Activated naive CD8-positive, alpha-beta T cell treated with anti-CD3 and anti-CD28 coated beads, Interleukin-2, amount 50 U/mL, for 16 hours (primary cell): Measurements from ENCODE around the gene TIAM2.
"Not testable (repeated sequence)": the region's sequence is repeated elsewhere in the genome, so short reads cannot be mapped to it uniquely, and the experiment has no call there.

Experiments
- DNase-seq: peaks from one replicate; pipeline ENCODE4 v3.0.0-alpha.2; 2020; ENCODE audit warnings: low read depth, low spot score

Gene TIAM2

GRCh38 chr6:155158030-155158843, 163.1 kb downstream of the TIAM2 start:
- no peak for DNase-seq

GRCh38 chr6:155162682-155163081, 167.6 kb downstream of the TIAM2 start:
- no peak for DNase-seq

DNA sequence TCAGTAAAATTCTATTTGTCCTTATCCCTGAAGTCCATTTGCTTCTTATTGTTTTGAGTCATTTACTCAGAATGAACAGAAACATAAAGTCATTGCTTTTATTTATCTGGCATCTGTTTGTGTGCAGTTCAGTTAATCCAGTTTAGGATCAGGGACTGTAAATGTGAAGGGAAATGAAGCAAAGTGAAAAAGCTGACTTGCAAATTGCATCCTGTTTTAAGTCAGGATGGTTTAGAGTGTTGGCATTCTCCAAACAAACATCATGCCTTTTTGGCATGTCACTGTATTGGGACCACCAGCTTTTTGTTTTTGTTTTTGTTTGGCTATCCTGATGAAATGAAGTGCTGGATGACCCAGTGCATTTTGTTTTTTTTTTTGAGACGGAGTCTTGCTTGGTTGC, 168.5 kb downstream of the TIAM2 start:
- DNase-seq, result no peak

DNA sequence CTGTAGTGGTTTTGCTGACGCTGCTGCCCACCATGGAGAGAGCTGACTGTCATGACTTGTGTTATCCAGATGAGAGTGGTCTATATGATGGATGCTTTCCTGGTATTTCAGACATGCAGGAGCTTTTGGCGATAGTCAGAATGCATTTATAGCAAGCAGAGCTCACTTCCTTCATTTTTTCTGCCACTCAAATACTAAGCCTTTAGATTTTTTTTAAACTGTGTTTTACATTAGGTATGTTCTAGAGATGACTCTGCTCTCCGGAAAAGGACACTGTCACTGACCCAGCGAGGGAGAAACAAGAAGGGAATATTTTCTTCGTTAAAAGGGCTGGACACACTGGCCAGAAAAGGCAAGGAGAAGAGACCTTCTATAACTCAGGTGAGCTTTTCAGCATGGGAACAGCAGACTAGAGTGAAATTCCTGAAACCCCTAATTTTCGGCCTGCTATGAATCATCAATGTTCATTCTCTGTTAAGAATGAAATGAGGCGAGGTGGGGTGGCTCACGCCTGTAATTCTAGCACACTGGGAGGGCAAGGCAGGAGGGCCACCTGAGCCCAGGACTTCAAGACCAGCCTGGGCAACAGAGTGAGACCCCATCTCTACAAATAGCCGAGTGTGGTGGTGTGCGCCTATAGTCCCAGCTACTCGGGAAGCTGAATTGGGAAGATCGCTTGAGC, 170.1 kb downstream of the TIAM2 start:
- DNase-seq, result no peak

GRCh38 chr6:155170519-155170918, 175.4 kb downstream of the TIAM2 start:
- DNase-seq, result no peak

DNA sequence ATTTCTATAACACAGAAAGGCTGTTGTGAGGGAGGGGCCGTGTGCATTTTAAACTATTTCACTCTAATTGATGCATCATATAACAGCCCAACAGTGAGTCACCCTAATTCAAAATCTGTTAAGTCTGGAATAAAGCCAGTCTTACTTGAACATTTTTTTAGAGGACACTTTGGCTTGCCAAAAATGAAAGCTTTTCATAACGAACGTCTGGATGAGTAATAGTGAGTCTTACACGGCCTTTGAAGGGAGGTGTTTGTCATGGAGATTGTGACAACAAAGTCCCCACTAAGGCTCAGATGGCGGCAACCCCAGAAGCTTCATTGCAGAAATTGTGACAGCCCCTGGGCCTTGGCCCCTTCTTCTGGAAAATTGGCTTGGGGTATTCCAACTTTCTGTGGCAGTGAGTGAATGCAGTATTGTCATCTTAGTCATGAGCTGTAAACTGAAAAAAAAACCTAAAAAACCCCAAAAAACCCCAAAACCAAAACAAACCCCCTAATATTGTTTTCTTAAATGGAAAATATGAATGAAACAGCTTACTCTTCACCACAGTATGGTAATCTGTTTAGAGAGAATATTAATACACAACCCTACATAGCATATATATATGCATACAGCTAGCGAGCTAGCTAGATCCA, 176.1 kb downstream of the TIAM2 start:
- peak; percentile 42 for DNase-seq

GRCh38 chr6:155171747-155172449, 176.8 kb downstream of the TIAM2 start:
- no peak for DNase-seq

DNA sequence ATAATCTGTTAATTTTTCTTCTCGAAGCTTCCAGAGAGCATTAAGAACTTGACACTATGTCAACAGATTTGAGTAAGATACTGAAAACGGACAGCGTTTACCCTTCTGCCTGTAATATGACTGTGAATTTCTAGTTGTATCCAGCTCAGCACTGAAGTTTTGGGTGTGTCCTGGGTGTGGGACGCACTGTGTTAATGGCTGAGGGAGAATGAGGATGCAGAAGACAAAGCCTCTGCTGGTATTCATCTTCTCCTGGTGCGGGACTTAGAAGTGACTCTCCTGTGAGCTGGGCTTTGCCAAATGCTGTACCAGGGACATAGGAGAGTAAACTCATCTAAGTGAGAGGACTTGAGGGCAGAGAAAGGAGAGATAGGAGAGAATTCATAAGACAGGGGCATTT, 178.4 kb downstream of the TIAM2 start:
- no peak for DNase-seq

DNA sequence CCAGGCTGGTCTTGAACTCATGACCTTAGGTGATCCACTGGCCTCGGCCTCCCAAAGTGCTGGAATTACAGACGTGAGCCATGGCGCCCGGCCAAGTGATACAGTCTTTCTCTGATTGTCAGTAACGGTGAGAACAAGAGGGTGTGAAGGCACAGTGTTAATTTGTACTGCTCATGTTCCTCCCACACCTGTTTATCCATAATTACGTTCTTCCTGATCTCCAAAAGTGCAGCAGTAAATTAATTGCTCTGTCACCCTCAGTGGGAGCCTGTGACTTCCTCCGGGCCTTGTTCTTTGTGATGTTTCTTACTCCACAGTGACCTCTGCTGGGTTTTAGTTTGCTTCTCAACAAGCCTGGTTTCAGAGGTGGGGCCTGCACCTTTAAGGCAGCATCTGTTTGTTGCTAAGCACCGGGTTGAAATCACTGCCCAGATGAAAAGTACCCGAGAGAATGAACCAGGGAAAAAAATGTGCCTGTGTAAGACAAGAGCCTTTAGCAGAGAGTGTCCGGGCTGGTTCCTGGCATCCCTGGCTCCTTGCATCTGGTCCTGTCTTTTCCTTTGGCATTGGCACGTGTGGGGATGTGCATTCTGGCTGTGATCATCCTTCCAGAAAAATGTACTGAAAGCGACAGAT, 179.6 kb downstream of the TIAM2 start:
- DNase-seq, result peak; percentile 16

DNA sequence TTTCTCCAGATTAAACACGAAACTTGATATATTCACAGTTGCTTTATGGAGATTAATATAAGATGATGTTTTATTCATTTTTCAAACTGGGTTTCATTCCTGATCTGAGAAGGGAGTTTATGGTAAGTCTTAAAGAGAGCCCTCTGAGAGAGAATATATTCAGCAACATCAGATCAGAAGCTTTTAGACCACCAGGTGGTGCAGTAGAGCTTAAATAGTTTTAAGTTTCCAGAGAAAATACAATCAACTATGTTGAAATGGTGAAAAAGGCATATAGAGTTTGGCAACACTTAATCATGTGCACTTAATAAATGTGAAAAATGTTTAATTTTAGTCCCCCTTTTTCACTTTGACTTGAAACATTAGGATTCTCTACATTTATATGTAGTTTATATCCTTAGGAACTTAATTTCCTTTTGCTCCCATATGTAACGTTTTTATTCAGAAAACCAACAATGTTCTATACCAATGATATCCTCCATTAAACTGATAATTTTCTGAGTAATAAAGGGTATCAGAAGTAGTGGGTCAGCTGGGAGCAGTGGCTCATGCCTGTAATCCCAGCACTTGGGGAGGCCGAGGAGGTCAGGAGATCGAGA, 182.3 kb downstream of the TIAM2 start:
- DNase-seq, result peak; percentile 10

DNA sequence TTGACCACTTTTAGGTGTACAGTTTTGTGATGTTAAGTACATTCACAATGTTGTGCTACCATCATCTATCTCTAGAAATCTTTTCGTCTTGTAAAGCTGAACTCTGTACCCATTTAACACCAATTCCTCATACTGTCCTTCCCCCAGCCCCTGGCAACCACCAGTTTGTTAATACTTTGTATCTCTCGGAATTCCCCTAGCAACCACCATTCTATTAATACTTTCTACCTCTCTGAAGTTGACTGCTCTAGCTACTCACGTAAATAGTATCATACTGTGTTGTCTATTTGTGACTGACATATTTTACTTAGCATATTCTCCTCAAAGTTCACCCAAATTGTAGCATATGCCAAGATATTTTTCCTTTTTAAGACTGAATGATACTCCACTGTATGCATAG, 186.4 kb downstream of the TIAM2 start:
- DNase-seq, result no peak

DNA sequence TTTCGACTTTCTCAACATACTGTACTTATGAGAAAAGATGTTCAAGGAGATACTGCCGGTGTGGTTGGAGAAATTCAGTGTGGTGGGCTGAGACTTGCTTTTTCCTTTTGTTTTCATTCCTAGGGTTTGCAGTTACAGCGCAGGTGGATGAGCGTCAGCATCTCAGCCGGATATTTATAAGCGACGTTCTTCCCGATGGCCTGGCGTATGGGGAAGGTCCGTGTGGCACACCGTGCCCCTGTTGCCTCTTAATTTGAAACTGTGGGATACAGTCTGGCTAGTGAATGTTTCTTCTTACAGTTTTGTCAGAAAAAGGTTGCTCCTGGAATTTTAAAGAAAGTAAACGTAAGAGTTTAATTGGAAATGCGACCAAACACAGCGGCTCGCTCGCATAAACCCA, 187.0 kb downstream of the TIAM2 start:
- no peak for DNase-seq

- DNase-seq, result no peak
These were observed 188.0 kb downstream of the TIAM2 start for GRCh38 chr6:155183095-155183494.

- DNase-seq, result not testable (repeated sequence)
These were observed 189.9 kb downstream of the TIAM2 start for GRCh38 chr6:155185041-155185440.

DNA sequence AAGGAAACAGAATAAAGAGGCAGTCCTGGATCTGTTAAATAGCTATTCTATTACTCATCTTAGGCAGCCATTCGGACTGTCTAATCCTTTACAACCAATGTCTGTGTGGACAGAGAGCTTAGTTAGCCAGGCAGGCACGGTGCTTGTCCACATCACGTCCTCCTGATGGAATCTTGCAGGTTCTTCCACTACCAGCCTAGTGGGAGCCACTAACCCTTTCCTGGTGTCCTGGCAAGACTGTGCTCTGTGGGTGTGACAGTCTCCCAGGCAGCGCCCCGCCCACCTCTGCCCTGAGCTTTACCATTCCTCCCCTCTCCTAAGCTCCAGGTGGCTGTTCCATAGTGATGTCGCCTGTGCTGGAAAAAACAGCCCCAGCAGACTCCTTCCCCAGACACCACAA, 190.4 kb downstream of the TIAM2 start:
- DNase-seq, result no peak

DNA sequence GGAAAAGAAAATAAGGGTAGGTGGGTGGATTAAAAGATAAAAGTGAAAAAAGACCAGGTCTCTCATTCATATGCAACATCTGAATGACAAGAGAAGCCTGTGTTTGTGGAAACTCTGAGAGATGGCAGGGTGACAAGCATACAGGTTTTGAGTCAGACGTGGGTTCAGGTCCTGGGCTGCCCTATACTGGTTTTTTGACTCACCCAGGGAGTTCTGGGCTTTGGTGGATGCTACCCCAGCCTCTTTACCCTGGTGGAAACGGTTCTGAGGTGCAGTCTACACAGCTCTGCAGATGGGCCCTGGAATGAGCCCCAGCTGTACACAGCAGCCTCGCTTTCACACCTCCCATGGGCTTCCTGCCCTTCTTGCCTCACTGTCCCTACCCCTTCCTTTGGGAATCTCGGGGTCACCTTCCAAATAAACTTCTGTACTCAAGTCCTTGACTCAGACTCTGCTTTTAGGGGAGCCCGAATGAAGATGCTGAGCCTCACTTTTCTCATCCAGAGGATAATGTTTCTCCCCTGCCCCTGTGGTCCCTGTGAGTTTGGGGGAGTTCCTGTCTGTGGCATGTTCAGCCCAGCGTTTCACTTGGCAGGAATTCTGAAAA, 191.0 kb downstream of the TIAM2 start:
- DNase-seq, result peak; percentile 9

GRCh38 chr6:155187106-155187505, 192.0 kb downstream of the TIAM2 start:
- no peak for DNase-seq

DNA sequence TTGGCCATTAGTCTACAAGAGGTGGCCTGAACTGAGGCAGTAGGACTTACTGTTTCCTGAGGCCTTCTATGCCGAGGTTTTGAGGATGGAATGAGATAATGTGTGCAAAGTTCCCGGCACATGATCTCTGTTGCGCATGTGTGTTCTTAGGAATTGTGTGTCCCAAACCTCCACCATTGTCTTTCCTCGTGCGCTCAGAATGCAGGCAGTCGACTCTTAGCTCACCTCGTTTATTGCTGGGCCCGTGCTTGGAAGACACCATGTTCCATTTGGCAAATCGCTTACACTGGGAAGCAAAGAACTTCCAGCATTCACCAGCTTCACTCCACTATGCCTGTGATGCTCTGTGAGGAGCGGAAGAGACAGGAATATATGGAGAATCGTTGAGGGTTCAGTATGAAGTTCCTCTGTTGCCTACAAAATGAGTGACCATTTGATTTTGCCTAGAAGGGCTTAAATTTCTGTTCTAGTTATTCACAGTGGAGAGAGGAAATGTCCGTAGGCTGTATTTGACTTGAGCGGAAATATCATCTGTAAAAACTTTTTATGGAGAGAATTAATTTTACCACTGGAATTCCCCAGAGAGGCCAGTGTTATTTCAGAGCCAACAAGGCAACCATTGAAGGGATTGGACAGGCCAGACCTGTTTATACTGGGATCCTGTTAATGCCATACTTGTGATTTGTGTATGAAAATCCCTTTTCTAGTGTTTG, 193.0 kb downstream of the TIAM2 start:
- no peak for DNase-seq

DNA sequence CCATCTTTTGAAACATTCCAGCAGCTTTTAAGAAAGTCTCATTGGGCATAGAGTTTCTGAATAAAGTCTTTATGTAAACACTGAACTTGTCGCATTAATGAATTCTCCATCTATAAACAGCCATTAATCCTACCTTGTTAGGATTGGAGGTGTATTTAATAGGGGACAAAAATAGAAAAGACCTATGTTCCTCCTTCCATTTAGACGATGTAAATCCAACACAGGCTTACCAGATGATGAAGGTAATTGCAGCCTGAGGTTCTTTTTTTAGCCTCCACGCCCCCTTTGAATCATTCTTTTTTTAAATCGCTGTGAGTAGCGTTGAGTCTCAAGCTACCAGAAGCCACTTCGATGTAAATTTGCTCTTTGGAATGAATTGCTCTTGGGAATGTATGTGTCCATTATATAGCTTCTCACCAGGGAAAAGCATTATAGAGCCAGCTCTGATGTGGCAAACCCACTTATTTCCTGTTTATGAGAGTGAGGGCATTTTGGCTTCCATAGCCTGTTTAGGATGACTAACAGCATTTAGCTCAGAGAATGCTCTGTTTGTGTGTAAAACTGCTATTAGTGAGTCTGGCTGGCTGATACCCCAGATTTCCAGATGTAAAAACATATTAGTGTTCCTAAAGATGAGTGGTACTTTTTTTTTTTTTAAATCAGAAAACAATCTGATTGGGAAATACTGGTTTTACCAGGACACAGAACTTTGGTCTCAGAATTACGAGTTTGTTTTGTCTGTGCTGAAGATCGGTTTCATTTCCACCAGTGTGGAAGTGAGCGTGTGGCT, 193.8 kb downstream of the TIAM2 start:
- DNase-seq, result no peak
